HepG2 (cell line): Measurements from ENCODE around the gene SPG7. TPM values are rescaled to one million over a fixed set of nuclear protein-coding genes. Genes with fewer than 3 reads are reported as not detected.

Source experiments
- CCDC6 ChIP-seq: sonication (generic); formaldehyde crosslinking; IDR thresholded peaks from 2 replicates; pipeline ENCODE4 v1.8.1; 2022; ENCODE audit warnings: mild to moderate bottlenecking, missing genetic modification reagents, moderate library complexity
- HNRNPLL ChIP-seq: fragments of 200-400 bp; formaldehyde crosslinking; IDR thresholded peaks from 2 replicates; pipeline ENCODE4 v1.6.1; 2017; ENCODE audit warnings: mild to moderate bottlenecking, low read depth, low read length; ENCODE audit not compliant: poor library complexity, severe bottlenecking
- KDM3A ChIP-seq: IDR thresholded peaks from 2 replicates; pipeline ENCODE4 v1.6.1; 2018; ENCODE audit warnings: low read depth, missing compliant biosample characterization
- ONECUT2 ChIP-seq: sonication (generic); formaldehyde crosslinking; IDR thresholded peaks from 2 replicates; pipeline ENCODE4 v1.4.0; 2020; ENCODE audit warnings: missing genetic modification reagents
- PCBP1 ChIP-seq: fragments of 200-400 bp; formaldehyde crosslinking; IDR thresholded peaks from 2 replicates; pipeline ENCODE4 v1.6.1; 2017; ENCODE audit warnings: mild to moderate bottlenecking, low read depth, low read length, borderline replicate concordance
- REPIN1 ChIP-seq: sonication (generic); formaldehyde crosslinking; IDR thresholded peaks from 2 replicates; pipeline ENCODE4 v1.8.0; 2022; ENCODE audit warnings: missing genetic modification reagents, low read depth, mild to moderate bottlenecking, borderline replicate concordance
- SALL2 ChIP-seq: sonication (generic); formaldehyde crosslinking; IDR thresholded peaks from 2 replicates; pipeline ENCODE4 v1.8.1; 2023; ENCODE audit warnings: mild to moderate bottlenecking, missing genetic modification reagents, inconsistent platforms
- SOX5 ChIP-seq: IDR thresholded peaks from 2 replicates; pipeline ENCODE4 v1.6.1; 2016; ENCODE audit warnings: borderline replicate concordance
- ZNF501 ChIP-seq: sonication (generic); formaldehyde crosslinking; IDR thresholded peaks from 2 replicates; pipeline ENCODE4 v1.5.1; 2020; ENCODE audit warnings: mild to moderate bottlenecking, moderate library complexity, missing genetic modification reagents
- ZNF670 ChIP-seq: sonication (generic); formaldehyde crosslinking; IDR thresholded peaks from 2 replicates; pipeline ENCODE4 v1.8.0; 2022; ENCODE audit warnings: mild to moderate bottlenecking, missing genetic modification reagents, borderline replicate concordance
- polyA plus RNA-seq, 8 experiments: library from polyadenylated mRNA; depleted of rRNA in 3 of 8; stranded (reverse) in 7 of 8; unstranded in 1 of 8; fragments of >200 nt; fragmentation: Illumina TruSeq in 4 of 8; extraction: Trizol in 4 of 8; gene quantifications; 2 replicates each; pipeline versions ENCODE4 v1.2.1 to v1.2.3, GENCODE V29; 2011 to 2016; ENCODE audit warnings: low read depth in 4 of 8, missing spikeins in 1 of 8, mixed read lengths in 1 of 8; ENCODE audit not compliant: insufficient read depth in 1 of 8
- total RNA-seq, 5 experiments: library from RNA; depleted of rRNA; stranded (reverse); fragments of >200 nt; fragmentation: Illumina TruSeq; extraction: Trizol; gene quantifications; 2 replicates each; pipeline ENCODE4 v1.2.3, GENCODE V29; 2016; ENCODE audit warnings: low read depth in 1 of 5
- TF ChIP-seq, protein P1 (sequence below): sonication (generic); formaldehyde crosslinking; IDR thresholded peaks from 2 replicates; pipeline ENCODE4 v1.5.1; 2020; ENCODE audit warnings: mild to moderate bottlenecking, missing genetic modification reagents, moderate library complexity
- TF ChIP-seq, protein P2 (sequence below): IDR thresholded peaks from 2 replicates; pipeline ENCODE4 v1.6.1; 2016; ENCODE audit warnings: low read depth, missing genetic modification reagents, missing compliant biosample characterization
- TF ChIP-seq, protein P3 (sequence below): sonication (generic); formaldehyde crosslinking; conservative IDR thresholded peaks from 2 replicates; pipeline ENCODE4 v1.8.1; 2023; ENCODE audit warnings: missing genetic modification reagents
- TF ChIP-seq, protein P4 (sequence below): sonication (generic); formaldehyde crosslinking; IDR thresholded peaks from 2 replicates; pipeline ENCODE4 v1.5.1; 2020; ENCODE audit warnings: mild to moderate bottlenecking, missing genetic modification reagents

SPG7 gene
- total and polyA plus RNA-seq, 2 of the 13 experiments (the other 11 are each of a cell fraction or from before 2014, with no cell fraction given) = 66.0 to 136 TPM

DNA sequence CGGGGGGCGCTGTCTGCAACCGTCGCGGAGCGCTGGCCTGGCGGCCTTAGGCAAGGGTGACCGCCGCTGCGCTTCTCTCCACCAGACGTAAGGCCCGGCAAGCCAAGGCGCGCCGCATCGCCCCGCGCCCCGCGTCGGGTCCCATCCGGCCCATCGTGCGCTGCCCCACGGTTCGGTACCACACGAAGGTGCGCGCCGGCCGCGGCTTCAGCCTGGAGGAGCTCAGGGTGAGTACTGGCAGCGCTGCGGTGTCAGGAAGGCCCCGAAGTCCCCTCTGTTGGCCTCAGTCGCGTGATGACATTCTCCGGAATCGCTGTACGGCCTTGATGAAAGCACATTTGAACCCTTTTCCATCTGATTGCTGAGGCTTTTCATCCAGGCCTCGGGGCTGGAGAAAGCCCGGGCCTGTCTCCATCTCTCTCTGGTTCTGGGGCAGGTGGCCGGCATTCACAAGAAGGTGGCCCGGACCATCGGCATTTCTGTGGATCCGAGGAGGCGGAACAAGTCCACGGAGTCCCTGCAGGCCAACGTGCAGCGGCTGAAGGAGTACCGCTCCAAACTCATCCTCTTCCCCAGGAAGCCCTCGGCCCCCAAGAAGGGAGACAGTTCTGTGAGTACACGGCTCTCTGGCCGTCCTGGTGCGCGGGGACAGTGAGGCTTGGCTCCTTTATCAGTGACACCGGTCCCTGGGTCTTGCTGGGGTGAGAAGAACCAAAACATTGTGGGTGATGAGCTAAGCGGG is 53.1 kb downstream of the SPG7 start (continued):
- no peak for TF ChIP-seq KDM3A (CRISPR knock-in tag)
- no peak for TF ChIP-seq ZNF670 (CRISPR knock-in tag)
- TF ChIP-seq HNRNPLL = no peak
- no peak for TF ChIP-seq SOX5
- TF ChIP-seq SALL2 = no peak
- no peak for TF ChIP-seq ONECUT2 (CRISPR knock-in tag)
- no peak for TF ChIP-seq PCBP1
- no peak for TF ChIP-seq REPIN1 (CRISPR knock-in tag)
- no peak for TF ChIP-seq CCDC6 (CRISPR knock-in tag)
- TF ChIP-seq, protein P1, sequence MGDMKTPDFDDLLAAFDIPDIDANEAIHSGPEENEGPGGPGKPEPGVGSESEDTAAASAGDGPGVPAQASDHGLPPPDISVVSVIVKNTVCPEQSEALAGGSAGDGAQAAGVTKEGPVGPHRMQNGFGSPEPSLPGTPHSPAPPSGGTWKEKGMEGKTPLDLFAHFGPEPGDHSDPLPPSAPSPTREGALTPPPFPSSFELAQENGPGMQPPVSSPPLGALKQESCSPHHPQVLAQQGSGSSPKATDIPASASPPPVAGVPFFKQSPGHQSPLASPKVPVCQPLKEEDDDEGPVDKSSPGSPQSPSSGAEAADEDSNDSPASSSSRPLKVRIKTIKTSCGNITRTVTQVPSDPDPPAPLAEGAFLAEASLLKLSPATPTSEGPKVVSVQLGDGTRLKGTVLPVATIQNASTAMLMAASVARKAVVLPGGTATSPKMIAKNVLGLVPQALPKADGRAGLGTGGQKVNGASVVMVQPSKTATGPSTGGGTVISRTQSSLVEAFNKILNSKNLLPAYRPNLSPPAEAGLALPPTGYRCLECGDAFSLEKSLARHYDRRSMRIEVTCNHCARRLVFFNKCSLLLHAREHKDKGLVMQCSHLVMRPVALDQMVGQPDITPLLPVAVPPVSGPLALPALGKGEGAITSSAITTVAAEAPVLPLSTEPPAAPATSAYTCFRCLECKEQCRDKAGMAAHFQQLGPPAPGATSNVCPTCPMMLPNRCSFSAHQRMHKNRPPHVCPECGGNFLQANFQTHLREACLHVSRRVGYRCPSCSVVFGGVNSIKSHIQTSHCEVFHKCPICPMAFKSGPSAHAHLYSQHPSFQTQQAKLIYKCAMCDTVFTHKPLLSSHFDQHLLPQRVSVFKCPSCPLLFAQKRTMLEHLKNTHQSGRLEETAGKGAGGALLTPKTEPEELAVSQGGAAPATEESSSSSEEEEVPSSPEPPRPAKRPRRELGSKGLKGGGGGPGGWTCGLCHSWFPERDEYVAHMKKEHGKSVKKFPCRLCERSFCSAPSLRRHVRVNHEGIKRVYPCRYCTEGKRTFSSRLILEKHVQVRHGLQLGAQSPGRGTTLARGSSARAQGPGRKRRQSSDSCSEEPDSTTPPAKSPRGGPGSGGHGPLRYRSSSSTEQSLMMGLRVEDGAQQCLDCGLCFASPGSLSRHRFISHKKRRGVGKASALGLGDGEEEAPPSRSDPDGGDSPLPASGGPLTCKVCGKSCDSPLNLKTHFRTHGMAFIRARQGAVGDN (CRISPR knock-in tag) = no peak
- TF ChIP-seq, protein P2, sequence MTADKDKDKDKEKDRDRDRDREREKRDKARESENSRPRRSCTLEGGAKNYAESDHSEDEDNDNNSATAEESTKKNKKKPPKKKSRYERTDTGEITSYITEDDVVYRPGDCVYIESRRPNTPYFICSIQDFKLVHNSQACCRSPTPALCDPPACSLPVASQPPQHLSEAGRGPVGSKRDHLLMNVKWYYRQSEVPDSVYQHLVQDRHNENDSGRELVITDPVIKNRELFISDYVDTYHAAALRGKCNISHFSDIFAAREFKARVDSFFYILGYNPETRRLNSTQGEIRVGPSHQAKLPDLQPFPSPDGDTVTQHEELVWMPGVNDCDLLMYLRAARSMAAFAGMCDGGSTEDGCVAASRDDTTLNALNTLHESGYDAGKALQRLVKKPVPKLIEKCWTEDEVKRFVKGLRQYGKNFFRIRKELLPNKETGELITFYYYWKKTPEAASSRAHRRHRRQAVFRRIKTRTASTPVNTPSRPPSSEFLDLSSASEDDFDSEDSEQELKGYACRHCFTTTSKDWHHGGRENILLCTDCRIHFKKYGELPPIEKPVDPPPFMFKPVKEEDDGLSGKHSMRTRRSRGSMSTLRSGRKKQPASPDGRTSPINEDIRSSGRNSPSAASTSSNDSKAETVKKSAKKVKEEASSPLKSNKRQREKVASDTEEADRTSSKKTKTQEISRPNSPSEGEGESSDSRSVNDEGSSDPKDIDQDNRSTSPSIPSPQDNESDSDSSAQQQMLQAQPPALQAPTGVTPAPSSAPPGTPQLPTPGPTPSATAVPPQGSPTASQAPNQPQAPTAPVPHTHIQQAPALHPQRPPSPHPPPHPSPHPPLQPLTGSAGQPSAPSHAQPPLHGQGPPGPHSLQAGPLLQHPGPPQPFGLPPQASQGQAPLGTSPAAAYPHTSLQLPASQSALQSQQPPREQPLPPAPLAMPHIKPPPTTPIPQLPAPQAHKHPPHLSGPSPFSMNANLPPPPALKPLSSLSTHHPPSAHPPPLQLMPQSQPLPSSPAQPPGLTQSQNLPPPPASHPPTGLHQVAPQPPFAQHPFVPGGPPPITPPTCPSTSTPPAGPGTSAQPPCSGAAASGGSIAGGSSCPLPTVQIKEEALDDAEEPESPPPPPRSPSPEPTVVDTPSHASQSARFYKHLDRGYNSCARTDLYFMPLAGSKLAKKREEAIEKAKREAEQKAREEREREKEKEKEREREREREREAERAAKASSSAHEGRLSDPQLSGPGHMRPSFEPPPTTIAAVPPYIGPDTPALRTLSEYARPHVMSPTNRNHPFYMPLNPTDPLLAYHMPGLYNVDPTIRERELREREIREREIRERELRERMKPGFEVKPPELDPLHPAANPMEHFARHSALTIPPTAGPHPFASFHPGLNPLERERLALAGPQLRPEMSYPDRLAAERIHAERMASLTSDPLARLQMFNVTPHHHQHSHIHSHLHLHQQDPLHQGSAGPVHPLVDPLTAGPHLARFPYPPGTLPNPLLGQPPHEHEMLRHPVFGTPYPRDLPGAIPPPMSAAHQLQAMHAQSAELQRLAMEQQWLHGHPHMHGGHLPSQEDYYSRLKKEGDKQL (CRISPR knock-in tag) = no peak
- TF ChIP-seq, protein P3, sequence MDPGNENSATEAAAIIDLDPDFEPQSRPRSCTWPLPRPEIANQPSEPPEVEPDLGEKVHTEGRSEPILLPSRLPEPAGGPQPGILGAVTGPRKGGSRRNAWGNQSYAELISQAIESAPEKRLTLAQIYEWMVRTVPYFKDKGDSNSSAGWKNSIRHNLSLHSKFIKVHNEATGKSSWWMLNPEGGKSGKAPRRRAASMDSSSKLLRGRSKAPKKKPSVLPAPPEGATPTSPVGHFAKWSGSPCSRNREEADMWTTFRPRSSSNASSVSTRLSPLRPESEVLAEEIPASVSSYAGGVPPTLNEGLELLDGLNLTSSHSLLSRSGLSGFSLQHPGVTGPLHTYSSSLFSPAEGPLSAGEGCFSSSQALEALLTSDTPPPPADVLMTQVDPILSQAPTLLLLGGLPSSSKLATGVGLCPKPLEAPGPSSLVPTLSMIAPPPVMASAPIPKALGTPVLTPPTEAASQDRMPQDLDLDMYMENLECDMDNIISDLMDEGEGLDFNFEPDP (CRISPR knock-in tag) = no peak
- no peak for TF ChIP-seq ZNF501
- TF ChIP-seq, protein P4, sequence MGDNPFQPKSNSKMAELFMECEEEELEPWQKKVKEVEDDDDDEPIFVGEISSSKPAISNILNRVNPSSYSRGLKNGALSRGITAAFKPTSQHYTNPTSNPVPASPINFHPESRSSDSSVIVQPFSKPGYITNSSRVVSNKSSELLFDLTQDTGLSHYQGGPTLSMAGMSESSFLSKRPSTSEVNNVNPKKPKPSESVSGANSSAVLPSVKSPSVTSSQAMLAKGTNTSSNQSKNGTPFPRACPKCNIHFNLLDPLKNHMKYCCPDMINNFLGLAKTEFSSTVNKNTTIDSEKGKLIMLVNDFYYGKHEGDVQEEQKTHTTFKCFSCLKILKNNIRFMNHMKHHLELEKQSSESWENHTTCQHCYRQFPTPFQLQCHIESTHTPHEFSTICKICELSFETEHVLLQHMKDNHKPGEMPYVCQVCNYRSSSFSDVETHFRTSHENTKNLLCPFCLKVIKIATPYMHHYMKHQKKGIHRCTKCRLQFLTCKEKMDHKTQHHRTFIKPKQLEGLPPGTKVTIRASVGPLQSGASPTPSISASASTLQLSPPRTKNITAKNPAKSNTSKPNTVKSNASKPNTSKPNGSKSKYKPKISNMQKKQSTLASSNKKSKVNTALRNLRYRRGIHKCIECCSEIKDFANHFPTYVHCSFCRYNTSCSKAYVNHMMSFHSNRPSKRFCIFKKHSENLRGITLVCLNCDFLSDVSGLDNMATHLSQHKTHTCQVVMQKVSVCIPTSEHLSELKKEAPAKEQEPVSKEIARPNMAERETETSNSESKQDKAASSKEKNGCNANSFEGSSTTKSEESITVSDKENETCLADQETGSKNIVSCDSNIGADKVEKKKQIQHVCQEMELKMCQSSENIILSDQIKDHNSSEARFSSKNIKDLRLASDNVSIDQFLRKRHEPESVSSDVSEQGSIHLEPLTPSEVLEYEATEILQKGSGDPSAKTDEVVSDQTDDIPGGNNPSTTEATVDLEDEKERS (CRISPR knock-in tag) = no peak
